Erythroblast (primary cell): ENCODE data around the gene C12orf75.

ENCODE experiments used
- GATA1 ChIP-seq: IDR thresholded peaks from 2 replicates; pipeline ENCODE4 v1.6.1; 2011; ENCODE audit warnings: low read depth, mild to moderate bottlenecking, control low read depth, low read length, moderate library complexity
- POLR2A ChIP-seq: IDR thresholded peaks from 2 replicates; pipeline ENCODE4 v1.6.1; 2011; ENCODE audit warnings: mild to moderate bottlenecking, low read length

- TF ChIP-seq POLR2A: no peak
- no peak for TF ChIP-seq GATA1
Measured at GRCh38 chr12:105334001-105334400, 3.5 kb downstream of the C12orf75 start.
